Caco-2 (cell line): ENCODE results near the gene XIST. TPM values are rescaled to one million over a fixed set of nuclear protein-coding genes. Genes with fewer than 3 reads are reported as not detected.

Experiments used
- BruUV-seq: library from RNA; stranded (reverse); fragments of 400-500 nt; replicated peaks from 2 replicates; lab custom pipeline; 2021; lab: Mats Ljungman, UMichigan
- CTCF ChIA-PET: fragments of 300-600 bp; sonication (Branson Sonifier 250); formaldehyde crosslinking; loops from one replicate; lab custom pipeline; 2022; ENCODE audit warnings: antibody characterized with exemption; lab: Charles Lee
- POLR2A ChIA-PET: fragments of 300-600 bp; sonication (Branson Sonifier 250); formaldehyde crosslinking; loops from one replicate; lab custom pipeline; 2022; ENCODE audit warnings: antibody characterized with exemption; lab: Charles Lee
- DNase-seq, 2 experiments: peaks; one replicate each; pipeline versions ENCODE4 v3.0.0 to v3.0.0-alpha.2; 2020 to 2022
- H3K27me3 ChIP-seq: replicated peaks from 2 replicates; pipeline ENCODE4 v1.6.0; 2011; ENCODE audit warnings: low read length; ENCODE audit not compliant: control insufficient read depth, insufficient read depth
- H3K36me3 ChIP-seq: 2 replicates; pipeline ENCODE4 v1.5.1; 2011; ENCODE audit warnings: low read length; ENCODE audit not compliant: control insufficient read depth, insufficient read depth
- H3K4me1 ChIP-seq: fragments of 250-450 bp; sonication (Bioruptor Pico); 2 replicates; pipeline ENCODE4 v1.5.1; 2020; ENCODE audit warnings: mild to moderate bottlenecking
- H3K4me3 ChIP-seq: 2 replicates; pipeline ENCODE4 v1.5.1; 2011; ENCODE audit warnings: low read depth, mild to moderate bottlenecking, control low read depth, low read length
- H3K9me3 ChIP-seq: fragments of 250-450 bp; sonication (Bioruptor Pico); 2 replicates; pipeline ENCODE4 v1.5.1; 2020; ENCODE audit warnings: mild to moderate bottlenecking, moderate library complexity
- H3K27ac Mint-ChIP-seq: one replicate; pipeline ENCODE4 v1.8.0; 2022; ENCODE audit warnings: mixed read lengths; ENCODE audit not compliant: unreplicated experiment
- H3K27me3 Mint-ChIP-seq: one replicate; pipeline ENCODE4 v1.8.0; 2022; ENCODE audit warnings: mixed read lengths; ENCODE audit not compliant: insufficient read depth, unreplicated experiment
- H3K36me3 Mint-ChIP-seq: one replicate; pipeline ENCODE4 v1.8.0; 2022; ENCODE audit warnings: mild to moderate bottlenecking, mixed read lengths; ENCODE audit not compliant: insufficient read depth, unreplicated experiment
- H3K4me1 Mint-ChIP-seq: one replicate; pipeline ENCODE4 v1.8.0; 2022; ENCODE audit warnings: low read depth, mixed read lengths; ENCODE audit not compliant: unreplicated experiment
- H3K4me3 Mint-ChIP-seq: one replicate; pipeline ENCODE4 v1.8.0; 2022; ENCODE audit warnings: mild to moderate bottlenecking, moderate library complexity, mixed read lengths; ENCODE audit not compliant: unreplicated experiment
- H3K9me3 Mint-ChIP-seq: one replicate; pipeline ENCODE4 v1.8.0; 2022; ENCODE audit warnings: mixed read lengths; ENCODE audit not compliant: unreplicated experiment
- CTCF ChIP-seq, 2 experiments: fragments of 200-600 bp in 1 of 2; IDR thresholded peaks; 1 replicate in 1 of 2; 2 replicates in 1 of 2; pipeline versions ENCODE4 v1.5.1 to v1.8.0; 2011 to 2022; ENCODE audit warnings: antibody characterized with exemption in 1 of 2, control low read depth in 1 of 2, inconsistent platforms in 1 of 2, low read depth in 1 of 2, low read length in 1 of 2, mild to moderate bottlenecking in 1 of 2, moderate library complexity in 1 of 2; ENCODE audit not compliant: insufficient read depth in 1 of 2, severe bottlenecking in 1 of 2, unreplicated experiment in 1 of 2
- intact Hi-C: fragments of 100-400 bp; cut with micrococcal nuclease; formaldehyde crosslinking; loops from one replicate; pipeline ENCODE4 v1.10.0; 2022; ENCODE audit not compliant: unreplicated experiment
- total RNA-seq: library from RNA; stranded (reverse); gene quantifications from 2 replicates; pipeline ENCODE4 v1.2.3, GENCODE V29; 2022

Gene XIST
- total RNA-seq, 1 experiment from 2014 or later: 0.18 TPM

DNA sequence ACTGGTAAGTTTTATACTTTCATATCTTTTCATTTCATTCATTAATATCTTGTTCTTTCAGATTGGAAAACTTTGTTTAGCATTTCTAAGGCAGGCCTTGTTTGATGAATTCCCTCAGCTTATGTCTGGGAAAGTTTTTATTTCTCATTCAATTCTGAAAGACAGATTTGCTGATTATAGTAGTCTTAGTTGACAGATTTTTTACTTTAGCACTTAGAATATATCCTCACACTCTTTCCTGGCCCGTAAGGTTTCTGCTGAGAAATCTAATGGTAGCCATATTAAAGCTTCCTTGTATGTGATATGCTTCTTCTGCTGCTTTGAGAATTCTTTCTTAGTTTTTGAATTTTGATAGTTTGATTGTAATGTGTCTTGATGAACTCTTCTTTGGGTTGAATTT lies 7.1 kb upstream of the XIST start:
- BruUV-seq: no TSS peak
- intact Hi-C loops: loop anchor here (5.0 kb wide), 1 partner anchor 83 kb away; no protein-coding TSS in a partner anchor
- CTCF ChIA-PET: no interaction called here

DNA sequence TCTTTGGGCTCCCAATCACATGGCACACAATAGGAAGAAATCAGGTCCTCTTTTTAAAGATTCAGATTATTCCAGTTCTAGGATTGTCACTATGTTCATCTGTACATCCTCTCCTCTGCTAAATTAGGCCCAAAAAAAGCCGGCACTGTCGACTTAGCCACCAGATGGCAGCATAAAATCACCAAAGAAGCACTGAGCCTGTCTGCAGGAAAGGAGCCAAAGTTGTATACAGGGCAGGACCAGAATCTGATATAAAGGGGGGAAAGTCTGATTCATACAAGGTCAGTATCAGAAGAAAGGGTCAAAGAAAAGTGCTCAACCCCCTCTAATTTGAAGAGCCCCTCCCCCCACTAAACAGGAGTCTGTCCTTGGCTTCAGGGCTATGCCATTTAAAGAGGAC lies 3.0 kb upstream of the XIST start:
- peaks cover 9% of the 10 kb centered on the region for H3K9me3 Mint-ChIP-seq
- no peaks in the 10 kb centered on the region for H3K36me3 Mint-ChIP-seq

More for the DNA sequence above, 7.1 kb upstream of the XIST start:
- Histone ChIP-seq H3K27me3 (no peaks in the 10 kb centered on the region), H3K9me3 (no peaks in the 10 kb centered on the region), H3K4me1 (no peaks in the 10 kb centered on the region), H3K4me3 (no peak overlapping the region), H3K36me3 (no peaks in the 10 kb centered on the region)
- no peak for DNase-seq
- no peaks in the 10 kb centered on the region for H3K36me3 Mint-ChIP-seq
- H3K27ac Mint-ChIP-seq: no peak overlapping the region
- H3K4me1 Mint-ChIP-seq: no peaks in the 10 kb centered on the region
- POLR2A ChIA-PET: no interaction called here
- TF ChIP-seq CTCF (IDR thresholded peaks at IDR 0.05; ENCODE audit: insufficient read depth in 1 of 2, low read depth in 1 of 2, low read length in 1 of 2, severe bottlenecking in 1 of 2, unreplicated experiment in 1 of 2): no peak
- no peak overlapping the region for H3K4me3 Mint-ChIP-seq
- H3K9me3 Mint-ChIP-seq: no peaks in the 10 kb centered on the region
- no peaks in the 10 kb centered on the region for H3K27me3 Mint-ChIP-seq

GRCh38 chrX:73852022-73852421 lies 492 bp downstream of the XIST start:
- BruUV-seq: no TSS peak
- TF ChIP-seq CTCF (IDR thresholded peaks at IDR 0.05; ENCODE audit: insufficient read depth in 1 of 2, low read depth in 1 of 2, low read length in 1 of 2, severe bottlenecking in 1 of 2, unreplicated experiment in 1 of 2): no peak
- Mint-ChIP-seq H3K4me1 (no peaks in the 10 kb centered on the region), H3K27me3 (no peaks in the 10 kb centered on the region), H3K36me3 (no peaks in the 10 kb centered on the region), H3K4me3 (no peak overlapping the region), H3K27ac (no peak overlapping the region), H3K9me3 (peaks cover 9% of the 10 kb centered on the region)
- ChIA-PET CTCF (no interaction called here), POLR2A (no interaction called here)
- Histone ChIP-seq H3K36me3 (no peaks in the 10 kb centered on the region), H3K9me3 (no peaks in the 10 kb centered on the region), H3K4me1 (no peaks in the 10 kb centered on the region), H3K4me3 (no peak overlapping the region), H3K27me3 (no peaks in the 10 kb centered on the region)
- intact Hi-C loops: loop anchor here (5.0 kb wide), 1 partner anchor 450 kb away; no protein-coding TSS in a partner anchor
- no peak for DNase-seq

More for the DNA sequence above, 3.0 kb upstream of the XIST start:
- DNase-seq: peak; percentile 43 to 64
- Mint-ChIP-seq H3K4me1 (no peaks in the 10 kb centered on the region), H3K27me3 (no peaks in the 10 kb centered on the region), H3K4me3 (no peak overlapping the region), H3K27ac (no peak overlapping the region)
- Histone ChIP-seq H3K36me3 (no peaks in the 10 kb centered on the region), H3K27me3 (no peaks in the 10 kb centered on the region), H3K9me3 (no peaks in the 10 kb centered on the region), H3K4me3 (no peak overlapping the region), H3K4me1 (no peaks in the 10 kb centered on the region)
- POLR2A ChIA-PET: no interaction called here
- intact Hi-C loops: loop anchor here (1.0 to 5.0 kb wide), 4 partner anchors 87 to 489 kb away; no protein-coding TSS in a partner anchor
- TF ChIP-seq CTCF (IDR thresholded peaks at IDR 0.05; ENCODE audit: insufficient read depth in 1 of 2, low read depth in 1 of 2, low read length in 1 of 2, severe bottlenecking in 1 of 2, unreplicated experiment in 1 of 2): peak; percentile 54 to 56
- CTCF ChIA-PET: interaction anchor here (1.8 kb wide), 1 partner anchor 160 kb away, joined by 6 read pairs; no protein-coding TSS in a partner anchor
- no TSS peak for BruUV-seq
